ENCODE measurements around the gene TGM1.

Gene TGM1

DNA sequence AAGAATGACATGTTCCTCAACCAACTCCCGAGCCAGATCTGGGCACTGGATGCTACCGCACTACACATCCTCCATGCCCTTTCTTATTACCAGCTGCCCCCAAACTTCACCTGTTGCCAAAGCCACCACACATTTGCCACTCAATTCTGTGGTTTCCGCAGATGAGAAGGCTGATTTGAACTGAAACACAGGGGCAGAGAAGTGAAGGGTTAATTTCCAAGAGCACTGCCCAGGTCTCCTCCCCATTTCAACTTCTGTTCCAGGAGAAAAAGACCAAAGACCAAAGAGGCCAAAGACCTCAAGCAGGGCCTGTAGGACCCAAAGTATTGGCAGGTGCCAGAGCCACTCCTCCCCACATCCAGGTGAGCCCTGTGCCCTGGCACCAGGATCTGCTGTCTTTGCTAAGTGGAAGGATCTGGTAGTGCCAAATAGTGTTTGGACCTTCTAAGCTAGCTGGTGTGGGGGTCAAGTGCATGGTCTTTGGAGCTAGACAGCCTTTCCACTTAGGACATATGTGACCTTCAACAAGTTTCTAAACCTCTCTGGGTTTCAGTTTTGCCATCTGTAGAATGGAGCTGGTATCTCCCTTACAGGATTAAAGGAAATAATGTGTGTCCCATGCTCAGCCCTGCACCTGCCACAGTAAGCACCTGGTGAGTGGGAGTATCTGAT is 28.6 kb upstream of the TGM1 start:
- no peak for DNase-seq

DNA sequence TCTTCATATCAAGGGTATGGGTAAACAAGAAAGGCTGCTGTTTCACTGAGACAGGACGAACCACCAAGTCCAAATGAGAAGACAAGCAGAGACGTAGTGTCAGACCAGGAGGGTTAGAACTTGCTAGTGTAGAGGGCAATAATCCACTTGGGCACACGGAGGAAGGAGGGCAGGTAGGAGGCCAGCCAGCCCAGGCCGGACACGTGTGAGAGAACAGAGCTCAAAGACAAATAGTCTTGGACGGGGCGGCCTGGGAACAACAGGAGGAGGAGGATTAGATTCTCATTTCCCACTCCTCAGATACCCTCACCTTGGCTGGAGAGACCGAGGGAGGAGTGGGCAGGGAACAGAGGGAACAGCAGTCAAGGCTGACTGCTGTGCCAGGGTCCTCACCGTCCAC is 27.8 kb upstream of the TGM1 start:
- no peak for DNase-seq

GRCh38 chr14:24289649-24290280 is 26.8 kb upstream of the TGM1 start:
- peak; percentile 67 for DNase-seq

DNA sequence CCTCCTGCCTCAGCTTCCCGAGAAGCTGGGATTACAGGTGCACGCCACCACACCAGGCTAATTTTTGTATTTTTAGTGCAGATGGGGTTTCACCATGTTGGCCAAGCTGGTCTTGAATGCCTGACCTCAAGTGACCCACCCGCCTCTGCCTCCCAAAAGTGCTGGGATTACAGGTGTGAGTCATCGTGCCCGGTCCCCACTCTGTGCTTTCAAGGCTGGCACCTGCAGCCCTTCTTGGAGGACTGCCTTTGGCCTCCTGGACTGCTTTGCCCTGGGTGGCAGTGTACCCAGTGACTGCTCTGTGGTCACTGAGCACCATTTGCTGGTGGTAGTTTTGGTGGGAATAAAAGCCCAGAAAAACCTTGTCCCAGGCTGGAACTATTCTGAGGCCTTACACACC is 24.0 kb upstream of the TGM1 start:
- DNase-seq = no peak

GRCh38 chr14:24285351-24285750 is 22.4 kb upstream of the TGM1 start:
- no peak for DNase-seq

- no peak for DNase-seq
Observed at GRCh38 chr14:24284501-24285035, 21.6 kb upstream of the TGM1 start.

GRCh38 chr14:24283796-24284460 is 21.0 kb upstream of the TGM1 start:
- no peak for DNase-seq

GRCh38 chr14:24282736-24283135 is 19.8 kb upstream of the TGM1 start:
- DNase-seq = no peak

GRCh38 chr14:24281636-24282035 is 18.7 kb upstream of the TGM1 start:
- no peak for DNase-seq

DNA sequence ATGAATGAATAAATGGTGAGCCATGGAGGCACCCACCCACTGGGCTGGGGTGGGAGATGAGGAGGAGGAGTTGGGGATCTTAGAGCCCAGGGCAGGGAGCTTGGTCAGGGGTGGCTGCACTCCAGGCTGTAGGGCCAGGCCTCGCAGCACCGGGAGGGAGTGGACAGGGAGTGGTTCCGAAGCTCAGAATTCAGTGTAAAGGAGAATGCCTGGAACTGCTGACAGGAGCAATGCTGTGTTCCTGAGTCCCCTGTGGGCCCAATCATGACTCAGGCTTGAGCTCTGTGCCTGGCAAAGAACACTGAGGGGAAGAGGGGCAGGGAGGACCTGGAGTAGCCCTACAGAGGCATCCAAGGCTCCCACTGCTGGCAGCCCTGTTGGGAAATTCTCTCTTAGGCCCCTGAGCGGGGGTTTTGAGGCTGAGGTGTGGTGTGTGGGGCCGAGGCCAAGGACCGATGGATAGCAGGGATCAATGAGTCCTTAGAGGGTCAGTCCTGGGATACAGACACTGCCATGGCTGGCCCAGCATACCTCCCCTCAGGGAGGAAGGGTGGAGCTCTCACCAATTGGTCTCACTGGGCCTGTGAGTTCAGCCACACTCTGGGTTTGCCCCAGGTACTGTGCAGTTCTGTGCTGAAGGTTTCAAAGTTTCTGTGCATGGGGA is 18.0 kb upstream of the TGM1 start:
- DNase-seq = no peak

GRCh38 chr14:24279301-24280186 is 16.6 kb upstream of the TGM1 start:
- DNase-seq = peak; percentile 76

DNA sequence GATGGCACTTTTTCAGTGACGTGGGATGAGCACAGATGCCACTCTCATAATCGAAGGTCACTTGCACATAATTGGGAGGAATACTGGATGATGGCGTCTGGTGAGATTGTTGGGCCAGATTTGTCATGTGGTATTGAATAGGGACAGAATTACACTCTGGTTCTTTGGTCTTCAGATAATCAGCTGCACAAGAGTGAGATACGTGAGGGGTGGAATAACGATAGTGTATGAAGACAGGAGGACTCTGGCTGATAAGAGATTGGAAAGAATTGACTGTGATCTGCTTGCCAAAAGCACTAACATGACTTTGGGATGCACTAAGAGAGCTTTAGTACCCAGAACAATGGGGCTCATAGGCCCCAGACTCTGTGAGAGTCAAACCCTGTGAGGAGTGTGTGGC is 15.4 kb upstream of the TGM1 start:
- no peak for DNase-seq

GRCh38 chr14:24277606-24278321 is 14.8 kb upstream of the TGM1 start:
- DNase-seq = no peak

- DNase-seq = no peak
Observed at GRCh38 chr14:24277071-24277470, 14.1 kb upstream of the TGM1 start.

GRCh38 chr14:24274101-24274543 is 11.1 kb upstream of the TGM1 start:
- peak; percentile 77 for DNase-seq

GRCh38 chr14:24273422-24273998 is 10.5 kb upstream of the TGM1 start:
- DNase-seq = no peak

DNA sequence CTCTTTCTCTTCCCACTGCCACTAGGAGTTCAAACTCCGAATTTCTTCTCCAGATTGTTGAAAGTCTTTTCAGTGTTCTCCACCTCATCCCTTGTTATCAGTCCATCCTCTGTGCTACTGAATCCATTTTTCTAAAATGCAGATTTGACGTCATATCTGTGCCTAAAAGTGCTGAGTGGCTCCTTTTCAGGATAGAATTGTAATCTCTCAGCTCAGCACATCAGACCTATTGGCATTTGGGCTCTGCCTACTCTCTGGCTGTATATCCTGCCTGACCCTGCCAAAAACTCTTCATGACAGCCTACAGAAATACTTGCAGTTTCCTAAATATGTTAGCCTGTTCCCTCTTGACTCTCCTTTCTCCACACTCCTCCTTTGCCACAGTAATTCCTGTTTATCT is 9.5 kb upstream of the TGM1 start:
- DNase-seq = no peak

DNA sequence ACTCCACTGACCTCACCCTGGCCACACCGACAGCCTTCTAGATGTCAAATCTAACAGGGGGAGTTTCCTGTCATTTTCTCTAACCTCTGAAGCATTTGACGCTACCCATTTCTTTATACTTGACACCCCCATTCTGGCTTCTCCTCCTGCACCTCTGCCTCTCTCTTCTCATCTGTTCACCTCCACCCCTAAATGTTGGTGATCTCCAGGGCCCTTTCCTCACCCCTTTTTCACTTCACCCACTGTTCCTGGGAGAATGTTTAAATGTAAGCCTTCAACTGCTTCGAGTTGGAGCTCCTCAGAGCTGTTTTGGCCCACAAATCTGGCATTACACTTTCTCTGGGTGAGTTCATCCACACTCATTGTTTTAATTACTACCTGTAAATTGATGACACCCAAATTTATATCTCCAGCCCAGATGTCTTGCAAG is 8.9 kb upstream of the TGM1 start:
- no peak for DNase-seq

DNA sequence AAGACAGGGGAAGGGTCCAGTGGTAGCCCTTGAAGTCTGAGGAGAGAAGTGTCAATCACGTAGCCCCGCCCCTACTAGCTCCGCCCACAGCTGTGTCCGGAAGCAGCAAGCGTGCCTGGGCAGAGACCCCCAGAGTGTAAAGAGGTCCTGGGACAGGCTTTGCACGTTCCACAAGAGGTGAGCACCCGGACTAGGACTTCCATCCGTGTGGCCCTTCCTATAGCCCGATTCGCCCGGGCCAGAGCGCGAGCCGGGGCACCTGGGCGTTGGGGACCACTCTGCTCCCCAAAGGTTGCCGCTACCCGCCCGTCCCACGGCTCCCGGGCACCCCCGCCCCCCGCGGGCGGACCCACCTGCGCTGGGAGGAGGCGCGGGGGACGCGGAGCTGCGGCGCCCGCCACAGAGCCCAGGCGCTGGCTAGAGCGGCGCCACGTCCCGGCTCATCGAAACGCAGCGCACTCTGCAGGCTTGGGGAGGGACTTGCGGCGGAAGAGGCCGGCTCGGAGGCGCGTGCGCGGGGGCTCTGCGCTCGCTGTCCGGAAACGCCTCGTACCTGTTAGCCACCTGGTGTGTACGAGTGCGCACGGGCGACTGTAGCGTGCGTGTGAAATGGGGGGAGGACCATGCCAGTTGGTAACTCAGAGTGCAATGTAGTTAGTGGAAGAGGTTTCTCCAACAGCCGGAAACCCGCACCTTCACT is 8.3 kb upstream of the TGM1 start, which contains the start of gene RABGGTA:
Gene RABGGTA, minus strand, starts transcription at position 464 of the 700 bp plus-strand sequence. CDS start 482 bp downstream, outside the sequence.
- peak; percentile 93 for DNase-seq

DNA sequence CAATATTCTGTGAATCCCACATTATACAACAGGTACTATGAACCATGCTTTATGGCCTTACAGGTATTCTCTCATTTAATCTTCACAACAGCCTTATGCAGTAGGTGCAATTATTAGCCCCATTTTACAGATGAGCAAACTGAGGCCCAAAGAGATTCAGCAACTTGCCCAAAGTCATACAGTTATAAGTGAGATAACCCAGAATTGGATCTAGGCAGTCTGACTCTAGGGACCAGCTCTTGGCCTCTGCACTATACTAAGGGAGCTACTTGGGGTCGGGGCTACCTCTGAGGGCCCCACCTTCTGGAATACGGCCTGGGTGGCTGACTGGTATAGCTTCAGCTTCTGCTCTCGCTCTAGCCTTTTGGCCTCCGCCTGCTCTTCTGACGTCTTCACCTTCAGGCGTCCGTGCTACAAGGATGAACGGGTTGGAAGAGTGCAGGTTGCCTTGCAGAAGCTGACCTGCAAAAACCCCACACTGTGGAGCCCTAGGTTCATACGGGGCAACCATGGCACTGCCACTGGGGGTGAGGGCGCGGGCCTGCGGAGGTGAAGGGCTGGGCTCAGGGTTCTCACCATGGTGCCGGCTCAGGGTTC is 7.7 kb upstream of the TGM1 start:
- no peak for DNase-seq
